Thoracic aorta (tissue), 2 donors: ENCODE measurements around the gene CFAP206. TPM values are rescaled to one million over a fixed set of nuclear protein-coding genes. Genes with fewer than 3 reads are reported as not detected.

Source experiments
- ATAC-seq: fragments of 150-250 bp; one replicate; pipeline ENCODE4 v1.8.0; 2017; ENCODE audit warnings: low read depth; ENCODE audit not compliant: insufficient number of reproducible peaks, low FRiP score
- DNase-seq: peaks from one replicate; pipeline ENCODE4 v3.0.0-alpha.2; 2020; ENCODE audit warnings: low spot score
- H3K27ac ChIP-seq, 2 donors: fragments of 200-600 bp; sonication (generic); 1 replicate in 1 of 2; 2 replicates in 1 of 2; pipeline ENCODE4 v1.5.1; 2016; ENCODE audit warnings: mild to moderate bottlenecking in 2 of 2, moderate library complexity in 2 of 2
- H3K27me3 ChIP-seq: fragments of 200-600 bp; sonication (generic); replicated peaks from 2 replicates; pipeline ENCODE4 v1.6.0; 2016; ENCODE audit warnings: mild to moderate bottlenecking; ENCODE audit not compliant: insufficient read depth
- H3K36me3 ChIP-seq: fragments of 200-600 bp; sonication (generic); one replicate; pipeline ENCODE4 v1.5.1; 2016
- H3K4me1 ChIP-seq, 2 donors: fragments of 200-600 bp; sonication (generic); 1 replicate in 1 of 2; 2 replicates in 1 of 2; pipeline versions ENCODE4 v1.5.1 to v1.6.0; 2016; ENCODE audit warnings: low read depth in 2 of 2, mild to moderate bottlenecking in 1 of 2; ENCODE audit not compliant: control insufficient read depth in 1 of 2
- H3K4me3 ChIP-seq: fragments of 200-600 bp; sonication (generic); 2 replicates; pipeline ENCODE4 v1.5.1; 2016; ENCODE audit warnings: mild to moderate bottlenecking
- H3K9me3 ChIP-seq: fragments of 200-600 bp; sonication (generic); 2 replicates; pipeline ENCODE4 v1.5.1; 2016
- CTCF ChIP-seq: fragments of 200-600 bp; sonication (generic); IDR thresholded peaks from one replicate; pipeline ENCODE4 v1.5.1; 2019; ENCODE audit warnings: antibody characterized with exemption
- total RNA-seq, 2 donors: library from RNA; depleted of rRNA; stranded (reverse); fragments of >200 nt; gene quantifications; one replicate each; pipeline versions ENCODE4 v1.1.0 to v1.2.3, GENCODE V29; 2016

CFAP206 gene
- total RNA-seq, 2 donors from 2014 or later: 2.8 TPM; not detected in 1

- Histone ChIP-seq H3K4me3 (no peak overlapping the region), H3K9me3 (no peaks in the 10 kb centered on the region), H3K27ac (no peak overlapping the region), H3K27me3 (no peaks in the 10 kb centered on the region), H3K4me1 (no peaks in the 10 kb centered on the region), H3K36me3 (no peaks in the 10 kb centered on the region)
- no peak for TF ChIP-seq CTCF
- no peak for ATAC-seq
- DNase-seq: no peak
These were observed 12.6 kb downstream of the CFAP206 start for GRCh38 chr6:87420360-87420759.

- H3K9me3 ChIP-seq: no peaks in the 10 kb centered on the region
- H3K36me3 ChIP-seq: no peaks in the 10 kb centered on the region
- H3K4me3 ChIP-seq: no peak overlapping the region
- no peak for ATAC-seq
- no peak for TF ChIP-seq CTCF
- no peak overlapping the region for H3K27ac ChIP-seq
- H3K4me1 ChIP-seq: no peaks in the 10 kb centered on the region
- DNase-seq: no peak
- no peaks in the 10 kb centered on the region for H3K27me3 ChIP-seq
These were observed 13.8 kb downstream of the CFAP206 start for GRCh38 chr6:87421576-87421975.

GRCh38 chr6:87426789-87427188 is 19.0 kb downstream of the CFAP206 start:
- H3K4me3 ChIP-seq: no peak overlapping the region
- TF ChIP-seq CTCF: no peak
- DNase-seq (no peak), ATAC-seq (no peak)
- no peaks in the 10 kb centered on the region for H3K4me1 ChIP-seq
- no peaks in the 10 kb centered on the region for H3K36me3 ChIP-seq
- H3K27me3 ChIP-seq: no peaks in the 10 kb centered on the region
- no peak overlapping the region for H3K27ac ChIP-seq
- H3K9me3 ChIP-seq: no peaks in the 10 kb centered on the region

GRCh38 chr6:87430499-87430898 is 22.7 kb downstream of the CFAP206 start:
- Histone ChIP-seq H3K4me1 (no peaks in the 10 kb centered on the region), H3K9me3 (no peaks in the 10 kb centered on the region), H3K4me3 (no peak overlapping the region), H3K36me3 (no peaks in the 10 kb centered on the region), H3K27me3 (no peaks in the 10 kb centered on the region), H3K27ac (no peak overlapping the region)
- no peak for TF ChIP-seq CTCF
- no peak for DNase-seq
- no peak for ATAC-seq

GRCh38 chr6:87431263-87431662 is 23.5 kb downstream of the CFAP206 start:
- Histone ChIP-seq H3K36me3 (no peaks in the 10 kb centered on the region), H3K9me3 (no peaks in the 10 kb centered on the region)
- no peak for TF ChIP-seq CTCF

More at GRCh38 chr6:87431263-87431662, 23.5 kb downstream of the CFAP206 start:
- H3K4me3 ChIP-seq: no peak overlapping the region
- no peak for ATAC-seq
- no peak overlapping the region for H3K27ac ChIP-seq
- DNase-seq: no peak
- no peaks in the 10 kb centered on the region for H3K4me1 ChIP-seq
- no peaks in the 10 kb centered on the region for H3K27me3 ChIP-seq
